Neural cell (in vitro differentiated cells): ENCODE measurements around the gene ZP1. TPM values are rescaled to one million over a fixed set of nuclear protein-coding genes. Genes with fewer than 3 reads are reported as not detected.

Experiments
- H2AFZ ChIP-seq: fragments of 200-600, 300-800 bp; sonication (generic), shearing (Covaris generic); 2 replicates; pipeline ENCODE4 v1.6.0; 2014; ENCODE audit warnings: low read depth, mild to moderate bottlenecking, antibody characterized with exemption, low read length, moderate library complexity
- H3F3A ChIP-seq: fragments of 200-600 bp; shearing (Covaris generic); 2 replicates; pipeline ENCODE4 v1.6.1; 2016; ENCODE audit warnings: mild to moderate bottlenecking, moderate library complexity, mixed read lengths, antibody characterized with exemption, low read length; ENCODE audit not compliant: insufficient read depth, poor library complexity, severe bottlenecking
- H3K27ac ChIP-seq: fragments of 200-600, 300-800 bp; sonication (generic), shearing (Covaris generic); 2 replicates; pipeline ENCODE4 v1.5.1; 2014; ENCODE audit warnings: mild to moderate bottlenecking, low read length, moderate library complexity
- H3K27me3 ChIP-seq: fragments of 300-800, 200-600 bp; sonication (generic), shearing (Covaris generic); 2 replicates; pipeline ENCODE4 v1.6.0; 2014; ENCODE audit warnings: mild to moderate bottlenecking, low read depth, low read length, moderate library complexity; ENCODE audit not compliant: insufficient read depth
- H3K36me3 ChIP-seq: fragments of 300-800, 200-600 bp; sonication (generic), shearing (Covaris generic); 2 replicates; pipeline ENCODE4 v1.5.1; 2014; ENCODE audit warnings: mild to moderate bottlenecking, antibody characterized with exemption, low read length, moderate library complexity; ENCODE audit not compliant: insufficient read depth
- H3K4me2 ChIP-seq: fragments of 300-800, 200-600 bp; sonication (generic), shearing (Covaris generic); 2 replicates; pipeline ENCODE4 v1.6.0; 2014; ENCODE audit warnings: mild to moderate bottlenecking, low read length
- H3K4me3 ChIP-seq: fragments of 300-800, 200-600 bp; sonication (generic), shearing (Covaris generic); 2 replicates; pipeline ENCODE4 v1.5.1; 2014; ENCODE audit warnings: mild to moderate bottlenecking, low read length, moderate library complexity
- H3K79me2 ChIP-seq: fragments of 200-600 bp; shearing (Covaris generic); replicated peaks from 2 replicates; pipeline ENCODE4 v1.6.0; 2014; ENCODE audit warnings: mild to moderate bottlenecking, low read length, moderate library complexity; ENCODE audit not compliant: insufficient read depth
- H3K9ac ChIP-seq: fragments of 300-800, 200-600 bp; sonication (generic), shearing (Covaris generic); 2 replicates; pipeline ENCODE4 v1.6.1; 2016; ENCODE audit warnings: mild to moderate bottlenecking, low read length, mixed read lengths
- H3K9me2 ChIP-seq: fragments of 200-600 bp; shearing (Covaris generic); 2 replicates; pipeline ENCODE4 v1.6.1; 2016; ENCODE audit warnings: mild to moderate bottlenecking, low read length, mixed read lengths; ENCODE audit not compliant: insufficient read depth
- H3K9me3 ChIP-seq: fragments of 200-600, 300-800 bp; sonication (generic), shearing (Covaris generic); 2 replicates; pipeline ENCODE4 v1.6.1; 2016; ENCODE audit warnings: mild to moderate bottlenecking, mixed run types, low read length, moderate library complexity, mixed read lengths
- H4K20me1 ChIP-seq: fragments of 200-600 bp; shearing (Covaris generic); 2 replicates; pipeline ENCODE4 v1.6.1; 2016; ENCODE audit warnings: mild to moderate bottlenecking, mixed run types; ENCODE audit not compliant: insufficient read depth
- EP300 ChIP-seq: fragments of 450-650 bp; conservative IDR thresholded peaks from 2 replicates; pipeline ENCODE4 v1.6.1; 2014; ENCODE audit warnings: antibody characterized with exemption, mild to moderate bottlenecking, moderate library complexity; ENCODE audit not compliant: poor library complexity, severe bottlenecking
- EZH2 ChIP-seq: fragments of 200-600, 300-800 bp; shearing (Covaris generic), sonication (generic); IDR thresholded peaks from 2 replicates; pipeline ENCODE4 v1.6.1; 2014; ENCODE audit warnings: antibody characterized with exemption, low read length, borderline replicate concordance, mild to moderate bottlenecking; ENCODE audit not compliant: insufficient read depth, poor library complexity, severe bottlenecking
- MXI1 ChIP-seq: fragments of 450-650 bp; conservative IDR thresholded peaks from 2 replicates; pipeline ENCODE4 v1.6.1; 2014; ENCODE audit warnings: antibody characterized with exemption, mild to moderate bottlenecking; ENCODE audit not compliant: poor library complexity, severe bottlenecking
- POLR2AphosphoS5 ChIP-seq: IDR thresholded peaks from 2 replicates; pipeline ENCODE4 v1.6.1; 2012
- RAD21 ChIP-seq: fragments of 450-650 bp; conservative IDR thresholded peaks from 2 replicates; pipeline ENCODE4 v1.6.1; 2014; ENCODE audit warnings: antibody characterized with exemption, mild to moderate bottlenecking, moderate library complexity
- SMC3 ChIP-seq: fragments of 450-650 bp; conservative IDR thresholded peaks from 2 replicates; pipeline ENCODE4 v1.6.1; 2014; ENCODE audit warnings: antibody characterized with exemption, mild to moderate bottlenecking, moderate library complexity; ENCODE audit not compliant: poor library complexity
- TAF1 ChIP-seq: IDR thresholded peaks from 2 replicates; pipeline ENCODE4 v1.6.1; 2012; ENCODE audit warnings: low read depth
- polyA plus RNA-seq: library from polyadenylated mRNA; depleted of rRNA; stranded (reverse); fragments of >200 nt; gene quantifications from 2 replicates; pipeline ENCODE4 v1.2.3, GENCODE V29; 2014
- TF ChIP-seq, protein P1 (sequence below): IDR thresholded peaks from 2 replicates; pipeline ENCODE4 v1.6.1; 2012; ENCODE audit warnings: borderline replicate concordance
- TF ChIP-seq, protein P2 (sequence below): fragments of 450-650 bp; IDR thresholded peaks from 2 replicates; pipeline ENCODE4 v1.5.1; 2014; ENCODE audit warnings: antibody characterized with exemption, mild to moderate bottlenecking, moderate library complexity; ENCODE audit not compliant: poor library complexity, severe bottlenecking

Gene ZP1
- polyA plus RNA-seq, 1 donor from 2014 or later = 1.5 TPM

DNA sequence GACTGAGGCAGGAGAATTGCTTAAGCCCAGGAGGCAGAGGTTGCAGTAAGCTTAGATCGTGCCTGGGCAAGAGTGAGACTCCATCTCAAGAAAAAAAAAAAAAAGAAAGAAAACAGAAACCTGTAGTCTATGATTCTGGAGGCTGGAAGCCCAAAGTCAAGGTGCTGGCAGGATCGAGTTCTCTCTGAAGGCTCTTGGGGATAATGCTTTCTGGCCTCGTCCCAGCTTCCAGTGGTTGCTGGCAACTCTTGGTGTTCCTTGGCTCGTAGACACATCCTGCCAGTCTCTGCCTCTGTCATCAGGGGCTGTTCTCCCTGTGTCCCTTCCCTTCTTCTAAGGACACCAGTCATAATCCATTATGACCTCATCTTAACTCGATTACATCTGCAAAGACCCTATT lies 42.2 kb upstream of the ZP1 start:
- Histone ChIP-seq H3F3A (no peaks in the 10 kb centered on the region), H3K9me2 (no peaks in the 10 kb centered on the region), H3K36me3 (no peaks in the 10 kb centered on the region), H3K27ac (no peak overlapping the region), H3K27me3 (no peaks in the 10 kb centered on the region), H3K79me2 (no peaks in the 10 kb centered on the region), H3K9me3 (no peaks in the 10 kb centered on the region), H4K20me1 (no peaks in the 10 kb centered on the region), H2AFZ (no peak overlapping the region), H3K4me2 (no peak overlapping the region), H3K4me3 (no peak overlapping the region), H3K9ac (no peak overlapping the region)
- TF ChIP-seq TAF1 = no peak
- no peak for TF ChIP-seq EP300
- TF ChIP-seq, protein P1, sequence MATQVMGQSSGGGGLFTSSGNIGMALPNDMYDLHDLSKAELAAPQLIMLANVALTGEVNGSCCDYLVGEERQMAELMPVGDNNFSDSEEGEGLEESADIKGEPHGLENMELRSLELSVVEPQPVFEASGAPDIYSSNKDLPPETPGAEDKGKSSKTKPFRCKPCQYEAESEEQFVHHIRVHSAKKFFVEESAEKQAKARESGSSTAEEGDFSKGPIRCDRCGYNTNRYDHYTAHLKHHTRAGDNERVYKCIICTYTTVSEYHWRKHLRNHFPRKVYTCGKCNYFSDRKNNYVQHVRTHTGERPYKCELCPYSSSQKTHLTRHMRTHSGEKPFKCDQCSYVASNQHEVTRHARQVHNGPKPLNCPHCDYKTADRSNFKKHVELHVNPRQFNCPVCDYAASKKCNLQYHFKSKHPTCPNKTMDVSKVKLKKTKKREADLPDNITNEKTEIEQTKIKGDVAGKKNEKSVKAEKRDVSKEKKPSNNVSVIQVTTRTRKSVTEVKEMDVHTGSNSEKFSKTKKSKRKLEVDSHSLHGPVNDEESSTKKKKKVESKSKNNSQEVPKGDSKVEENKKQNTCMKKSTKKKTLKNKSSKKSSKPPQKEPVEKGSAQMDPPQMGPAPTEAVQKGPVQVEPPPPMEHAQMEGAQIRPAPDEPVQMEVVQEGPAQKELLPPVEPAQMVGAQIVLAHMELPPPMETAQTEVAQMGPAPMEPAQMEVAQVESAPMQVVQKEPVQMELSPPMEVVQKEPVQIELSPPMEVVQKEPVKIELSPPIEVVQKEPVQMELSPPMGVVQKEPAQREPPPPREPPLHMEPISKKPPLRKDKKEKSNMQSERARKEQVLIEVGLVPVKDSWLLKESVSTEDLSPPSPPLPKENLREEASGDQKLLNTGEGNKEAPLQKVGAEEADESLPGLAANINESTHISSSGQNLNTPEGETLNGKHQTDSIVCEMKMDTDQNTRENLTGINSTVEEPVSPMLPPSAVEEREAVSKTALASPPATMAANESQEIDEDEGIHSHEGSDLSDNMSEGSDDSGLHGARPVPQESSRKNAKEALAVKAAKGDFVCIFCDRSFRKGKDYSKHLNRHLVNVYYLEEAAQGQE = no peak
- no peak for TF ChIP-seq MXI1
- TF ChIP-seq EZH2 = no peak
- TF ChIP-seq, protein P2, sequence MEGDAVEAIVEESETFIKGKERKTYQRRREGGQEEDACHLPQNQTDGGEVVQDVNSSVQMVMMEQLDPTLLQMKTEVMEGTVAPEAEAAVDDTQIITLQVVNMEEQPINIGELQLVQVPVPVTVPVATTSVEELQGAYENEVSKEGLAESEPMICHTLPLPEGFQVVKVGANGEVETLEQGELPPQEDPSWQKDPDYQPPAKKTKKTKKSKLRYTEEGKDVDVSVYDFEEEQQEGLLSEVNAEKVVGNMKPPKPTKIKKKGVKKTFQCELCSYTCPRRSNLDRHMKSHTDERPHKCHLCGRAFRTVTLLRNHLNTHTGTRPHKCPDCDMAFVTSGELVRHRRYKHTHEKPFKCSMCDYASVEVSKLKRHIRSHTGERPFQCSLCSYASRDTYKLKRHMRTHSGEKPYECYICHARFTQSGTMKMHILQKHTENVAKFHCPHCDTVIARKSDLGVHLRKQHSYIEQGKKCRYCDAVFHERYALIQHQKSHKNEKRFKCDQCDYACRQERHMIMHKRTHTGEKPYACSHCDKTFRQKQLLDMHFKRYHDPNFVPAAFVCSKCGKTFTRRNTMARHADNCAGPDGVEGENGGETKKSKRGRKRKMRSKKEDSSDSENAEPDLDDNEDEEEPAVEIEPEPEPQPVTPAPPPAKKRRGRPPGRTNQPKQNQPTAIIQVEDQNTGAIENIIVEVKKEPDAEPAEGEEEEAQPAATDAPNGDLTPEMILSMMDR = no peak
- TF ChIP-seq RAD21 = no peak
- TF ChIP-seq POLR2AphosphoS5 = no peak
- TF ChIP-seq SMC3 = no peak

DNA sequence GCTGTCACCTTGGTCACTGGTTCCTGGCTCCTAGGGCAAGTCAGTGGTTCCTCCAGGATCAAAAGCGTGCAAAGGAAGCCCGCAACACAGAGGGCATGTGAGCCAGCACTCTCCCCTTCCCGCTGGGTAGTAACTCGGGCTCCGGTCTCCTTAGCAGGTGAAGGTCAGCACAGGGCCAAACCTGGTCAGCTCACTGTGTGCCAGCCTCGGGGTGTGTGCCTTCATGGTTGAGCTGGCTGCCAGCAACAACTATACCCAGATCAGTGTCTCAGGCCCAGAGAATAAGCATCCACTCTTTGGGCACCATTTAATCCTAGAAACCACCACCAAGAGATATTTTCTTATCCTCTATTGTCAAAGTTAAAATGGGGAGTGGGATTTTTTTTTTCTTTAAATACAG lies 41.6 kb upstream of the ZP1 start:
- no peak overlapping the region for H3K4me2 ChIP-seq
- no peak overlapping the region for H3K9ac ChIP-seq
- no peaks in the 10 kb centered on the region for H3K79me2 ChIP-seq
- H3K36me3 ChIP-seq = no peaks in the 10 kb centered on the region
- no peak overlapping the region for H3K27ac ChIP-seq
- H3F3A ChIP-seq = no peaks in the 10 kb centered on the region
- H4K20me1 ChIP-seq = no peaks in the 10 kb centered on the region
- no peak overlapping the region for H3K4me3 ChIP-seq
- H3K27me3 ChIP-seq = no peaks in the 10 kb centered on the region
- H2AFZ ChIP-seq = no peak overlapping the region
- no peaks in the 10 kb centered on the region for H3K9me2 ChIP-seq
- H3K9me3 ChIP-seq = no peaks in the 10 kb centered on the region
- TF ChIP-seq POLR2AphosphoS5 (no peak), SMC3 (no peak), RAD21 (no peak), MXI1 (no peak), EP300 (no peak)
- TF ChIP-seq, protein P2 = no peak
- TF ChIP-seq, protein P1 = no peak
